ENCODE measurements around the gene HUWE1. TPM values are rescaled to one million over a fixed set of nuclear protein-coding genes. Genes with fewer than 3 reads are reported as not detected.

Gene HUWE1
- polyA plus RNA-seq, 2 of the 4 experiments (the other 2 are of a cell fraction), result 55.7 to 120 TPM

GRCh38 chrX:53547668-53548067 lies 138.9 kb downstream of the HUWE1 start:
- Histone ChIP-seq H3K4me3 (no peak overlapping the region), H3K4me1 (no peaks in the 10 kb centered on the region), H3K27ac (no peak overlapping the region), H3K9me3 (no peaks in the 10 kb centered on the region), H3K4me2 (no peak overlapping the region)
- ATAC-seq (no peak), FAIRE-seq (no peak), DNase-seq (ENCODE audit: low read depth in 1 of 2, low spot score in 1 of 2) (no peak)
- 95% methylated on average over 11 of the region's 12 CpGs for WGBS (ENCODE audit: missing lambda C conversion rate)
- ChIA-PET CTCF (no interaction called here), POLR2A (no interaction called here)
- no peak for TF ChIP-seq EP300 (IDR thresholded peaks at IDR 0.05)
- no peak for TF ChIP-seq NPAS2 (CRISPR knock-in tag; IDR thresholded peaks at IDR 0.05; ENCODE audit: borderline replicate concordance)
- TF ChIP-seq CTCF (IDR thresholded peaks at IDR 0.05), result no peak
- TF ChIP-seq SMC3 (IDR thresholded peaks at IDR 0.05), result no peak
- no peak for TF ChIP-seq HOXB5 (CRISPR knock-in tag; IDR thresholded peaks at IDR 0.05)
- TF ChIP-seq JUN (IDR thresholded peaks at IDR 0.05), result no peak
- TF ChIP-seq BHLHE40 (IDR thresholded peaks at IDR 0.05; ENCODE audit: low read depth, low read length), result no peak
- TF ChIP-seq KDM1A (IDR thresholded peaks at IDR 0.05; ENCODE audit: low read depth), result no peak
- no peak for TF ChIP-seq CHD2 (IDR thresholded peaks at IDR 0.05; ENCODE audit: low read length, partially characterized antibody)
- no peak for TF ChIP-seq RNF2 (IDR thresholded peaks at IDR 0.05; ENCODE audit: borderline replicate concordance, low read depth)
- no peak for TF ChIP-seq FOXS1 (CRISPR knock-in tag; IDR thresholded peaks at IDR 0.05)
- TF ChIP-seq NFE2L2 (conservative IDR thresholded peaks at IDR 0.05; ENCODE audit: low read length), result no peak
- no peak for TF ChIP-seq CBX2 (IDR thresholded peaks at IDR 0.05; ENCODE audit: borderline replicate concordance, low read depth)
- no peak for TF ChIP-seq PHF8 (IDR thresholded peaks at IDR 0.05; ENCODE audit: borderline replicate concordance, low read depth)

- FAIRE-seq (no peak), ATAC-seq (peak; percentile 27 to 52; a peak in 4 of 6 replicates), DNase-seq (ENCODE audit: low read depth in 1 of 2, low spot score in 1 of 2) (no peak)
- Histone ChIP-seq H3K27ac (no peak overlapping the region), H3K4me1 (peaks cover 8% of the 10 kb centered on the region), H3K4me2 (no peak overlapping the region), H3K9me3 (no peaks in the 10 kb centered on the region), H3K4me3 (no peak overlapping the region)
- TF ChIP-seq ZFP36 (IDR thresholded peaks at IDR 0.05; ENCODE audit: borderline replicate concordance, partially characterized antibody) (no peak), PHF8 (IDR thresholded peaks at IDR 0.05; ENCODE audit: borderline replicate concordance, low read depth) (no peak), USF2 (IDR thresholded peaks at IDR 0.05) (no peak), MAX (IDR thresholded peaks at IDR 0.05) (no peak), EP300 (IDR thresholded peaks at IDR 0.05) (no peak), MAZ (IDR thresholded peaks at IDR 0.05; ENCODE audit: borderline replicate concordance, low read depth, low read length) (no peak), ZC3H11A (IDR thresholded peaks at IDR 0.05) (no peak), CBX2 (IDR thresholded peaks at IDR 0.05; ENCODE audit: borderline replicate concordance, low read depth) (no peak), ELK1 (IDR thresholded peaks at IDR 0.05; ENCODE audit: low read depth, low read length) (no peak), KDM1A (IDR thresholded peaks at IDR 0.05; ENCODE audit: low read depth) (no peak), RARB (CRISPR knock-in tag; IDR thresholded peaks at IDR 0.05) (no peak), CHD2 (IDR thresholded peaks at IDR 0.05; ENCODE audit: low read length, partially characterized antibody) (no peak), HOXA7 (CRISPR knock-in tag; IDR thresholded peaks at IDR 0.05) (no peak), SMC3 (IDR thresholded peaks at IDR 0.05) (no peak), FOSB (CRISPR knock-in tag; IDR thresholded peaks at IDR 0.05) (no peak), TP53 (CRISPR knock-in tag; IDR thresholded peaks at IDR 0.05) (no peak), MYC (IDR thresholded peaks at IDR 0.05; ENCODE audit: borderline replicate concordance, low read length) (no peak), HOXB5 (CRISPR knock-in tag; IDR thresholded peaks at IDR 0.05) (no peak)
- WGBS (ENCODE audit: missing lambda C conversion rate), result 93% methylated on average over 7 of the region's 9 CpGs
- POLR2A ChIA-PET, result no interaction called here
- CTCF ChIA-PET, result no interaction called here
Measured at GRCh38 chrX:53544936-53545335, 141.6 kb downstream of the HUWE1 start.
